Stimulated activated CD4-positive, alpha-beta T cell treated with anti-CD3 and anti-CD28 coated beads, Interleukin-2, amount 100 ng/mL, for 24 hours (primary cell): ENCODE measurements around the gene SYT2.

Source experiments
- DNase-seq, 2 donors: peaks; one replicate each; pipeline ENCODE4 v3.0.0-alpha.2; 2020

SYT2 gene

GRCh38 chr1:202671399-202671798 lies 38.9 kb downstream of the SYT2 start:
- DNase-seq, result no peak

GRCh38 chr1:202665417-202665816 lies 44.8 kb downstream of the SYT2 start:
- DNase-seq, result no peak

GRCh38 chr1:202664083-202664482 lies 46.2 kb downstream of the SYT2 start:
- DNase-seq, result no peak

- DNase-seq, result no peak
Measured at GRCh38 chr1:202663131-202663530, 47.1 kb downstream of the SYT2 start.

- DNase-seq, result no peak
Measured at GRCh38 chr1:202662081-202662480, 48.2 kb downstream of the SYT2 start.

- DNase-seq, result no peak
Measured at GRCh38 chr1:202661136-202661845, 49.0 kb downstream of the SYT2 start.

- no peak for DNase-seq
Measured at GRCh38 chr1:202659974-202660373, 50.3 kb downstream of the SYT2 start.

- no peak for DNase-seq
Measured at GRCh38 chr1:202659541-202659940, 50.7 kb downstream of the SYT2 start.

GRCh38 chr1:202658769-202659168 lies 51.5 kb downstream of the SYT2 start:
- no peak for DNase-seq

- DNase-seq, result no peak
Measured at GRCh38 chr1:202658251-202658759, 51.9 kb downstream of the SYT2 start.

- no peak for DNase-seq
Measured at GRCh38 chr1:202656951-202657646, 53.2 kb downstream of the SYT2 start.

- no peak for DNase-seq
Measured at GRCh38 chr1:202656057-202656456, 54.2 kb downstream of the SYT2 start.

- DNase-seq, result no peak
Measured at GRCh38 chr1:202654079-202654478, 56.2 kb downstream of the SYT2 start.

GRCh38 chr1:202649553-202650392 lies 60.5 kb downstream of the SYT2 start:
- DNase-seq, result no peak

- no peak for DNase-seq
Measured at GRCh38 chr1:202648605-202649226, 61.5 kb downstream of the SYT2 start.

GRCh38 chr1:202645097-202645476 lies 65.2 kb downstream of the SYT2 start:
- no peak for DNase-seq

- no peak for DNase-seq
Measured at GRCh38 chr1:202644219-202645096, 65.8 kb downstream of the SYT2 start.

GRCh38 chr1:202643397-202644218 lies 66.6 kb downstream of the SYT2 start:
- peak; percentile 27 to 34 for DNase-seq

GRCh38 chr1:202642619-202643291 lies 67.5 kb downstream of the SYT2 start:
- peak in 1 of 2 donors; percentile 18 for DNase-seq

GRCh38 chr1:202642212-202642611 lies 68.0 kb downstream of the SYT2 start:
- no peak for DNase-seq
